Measurements from ENCODE around the gene CAMKK1.

The CAMKK1 gene

GRCh38 chr17:3923466-3924190 lies 30.8 kb upstream of the CAMKK1 start:
- DNase-seq (no peak), ATAC-seq (ENCODE audit: insufficient read depth, low read depth) (no peak)
- no peak overlapping the region for H3K4me3 ChIP-seq (ENCODE audit: low read depth in 1 of 2, low read length in 2 of 2)
- TF ChIP-seq, protein P1, sequence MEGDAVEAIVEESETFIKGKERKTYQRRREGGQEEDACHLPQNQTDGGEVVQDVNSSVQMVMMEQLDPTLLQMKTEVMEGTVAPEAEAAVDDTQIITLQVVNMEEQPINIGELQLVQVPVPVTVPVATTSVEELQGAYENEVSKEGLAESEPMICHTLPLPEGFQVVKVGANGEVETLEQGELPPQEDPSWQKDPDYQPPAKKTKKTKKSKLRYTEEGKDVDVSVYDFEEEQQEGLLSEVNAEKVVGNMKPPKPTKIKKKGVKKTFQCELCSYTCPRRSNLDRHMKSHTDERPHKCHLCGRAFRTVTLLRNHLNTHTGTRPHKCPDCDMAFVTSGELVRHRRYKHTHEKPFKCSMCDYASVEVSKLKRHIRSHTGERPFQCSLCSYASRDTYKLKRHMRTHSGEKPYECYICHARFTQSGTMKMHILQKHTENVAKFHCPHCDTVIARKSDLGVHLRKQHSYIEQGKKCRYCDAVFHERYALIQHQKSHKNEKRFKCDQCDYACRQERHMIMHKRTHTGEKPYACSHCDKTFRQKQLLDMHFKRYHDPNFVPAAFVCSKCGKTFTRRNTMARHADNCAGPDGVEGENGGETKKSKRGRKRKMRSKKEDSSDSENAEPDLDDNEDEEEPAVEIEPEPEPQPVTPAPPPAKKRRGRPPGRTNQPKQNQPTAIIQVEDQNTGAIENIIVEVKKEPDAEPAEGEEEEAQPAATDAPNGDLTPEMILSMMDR (IDR thresholded peaks at IDR 0.05; ENCODE audit: borderline replicate concordance, extremely low read depth, low read length, poor library complexity, severe bottlenecking) = no peak
- TF ChIP-seq EZH2 (IDR thresholded peaks at IDR 0.05; ENCODE audit: borderline replicate concordance, low read depth, low read length, severe bottlenecking) = no peak
- peaks cover 30% of the 10 kb centered on the region for H4K20me1 ChIP-seq (ENCODE audit: insufficient read depth, low read length)
- no peaks in the 10 kb centered on the region for H3K4me1 ChIP-seq (ENCODE audit: insufficient read depth, low read length)
- H2AFZ ChIP-seq (ENCODE audit: low read depth, low read length) = no peak overlapping the region
- no peaks in the 10 kb centered on the region for H3K9me3 ChIP-seq (ENCODE audit: insufficient read depth, low read length, severe bottlenecking)
- H3K27me3 ChIP-seq (ENCODE audit: insufficient read depth, low read length, poor library complexity) = no peaks in the 10 kb centered on the region
- no peak overlapping the region for H3K9ac ChIP-seq (ENCODE audit: low read depth, low read length)
- no peaks in the 10 kb centered on the region for H3K79me2 ChIP-seq (ENCODE audit: insufficient read depth, low read length)
- no peak overlapping the region for H3K27ac ChIP-seq (ENCODE audit: low read length)
- H3K4me2 ChIP-seq (ENCODE audit: insufficient read depth, low read length) = no peak overlapping the region
- peaks cover 50% of the 10 kb centered on the region for H3K36me3 ChIP-seq (ENCODE audit: insufficient read depth, low read length)

GRCh38 chr17:3922765-3923164 lies 29.9 kb upstream of the CAMKK1 start:
- Histone ChIP-seq H3K4me3 (ENCODE audit: low read depth in 1 of 2, low read length in 2 of 2) (no peak overlapping the region), H4K20me1 (ENCODE audit: insufficient read depth, low read length) (peaks cover 23% of the 10 kb centered on the region), H3K27me3 (ENCODE audit: insufficient read depth, low read length, poor library complexity) (no peaks in the 10 kb centered on the region), H3K27ac (ENCODE audit: low read length) (no peak overlapping the region), H3K4me1 (ENCODE audit: insufficient read depth, low read length) (no peaks in the 10 kb centered on the region), H3K9ac (ENCODE audit: low read depth, low read length) (no peak overlapping the region), H3K79me2 (ENCODE audit: insufficient read depth, low read length) (no peaks in the 10 kb centered on the region), H3K36me3 (ENCODE audit: insufficient read depth, low read length) (peaks cover 42% of the 10 kb centered on the region), H3K4me2 (ENCODE audit: insufficient read depth, low read length) (no peak overlapping the region), H2AFZ (ENCODE audit: low read depth, low read length) (no peak overlapping the region), H3K9me3 (ENCODE audit: insufficient read depth, low read length, severe bottlenecking) (no peaks in the 10 kb centered on the region)
- TF ChIP-seq, protein P1 (IDR thresholded peaks at IDR 0.05; ENCODE audit: borderline replicate concordance, extremely low read depth, low read length, poor library complexity, severe bottlenecking) = no peak
- no peak for TF ChIP-seq EZH2 (IDR thresholded peaks at IDR 0.05; ENCODE audit: borderline replicate concordance, low read depth, low read length, severe bottlenecking)
- DNase-seq = no peak
- peak; percentile 42 for ATAC-seq (ENCODE audit: insufficient read depth, low read depth)

DNA sequence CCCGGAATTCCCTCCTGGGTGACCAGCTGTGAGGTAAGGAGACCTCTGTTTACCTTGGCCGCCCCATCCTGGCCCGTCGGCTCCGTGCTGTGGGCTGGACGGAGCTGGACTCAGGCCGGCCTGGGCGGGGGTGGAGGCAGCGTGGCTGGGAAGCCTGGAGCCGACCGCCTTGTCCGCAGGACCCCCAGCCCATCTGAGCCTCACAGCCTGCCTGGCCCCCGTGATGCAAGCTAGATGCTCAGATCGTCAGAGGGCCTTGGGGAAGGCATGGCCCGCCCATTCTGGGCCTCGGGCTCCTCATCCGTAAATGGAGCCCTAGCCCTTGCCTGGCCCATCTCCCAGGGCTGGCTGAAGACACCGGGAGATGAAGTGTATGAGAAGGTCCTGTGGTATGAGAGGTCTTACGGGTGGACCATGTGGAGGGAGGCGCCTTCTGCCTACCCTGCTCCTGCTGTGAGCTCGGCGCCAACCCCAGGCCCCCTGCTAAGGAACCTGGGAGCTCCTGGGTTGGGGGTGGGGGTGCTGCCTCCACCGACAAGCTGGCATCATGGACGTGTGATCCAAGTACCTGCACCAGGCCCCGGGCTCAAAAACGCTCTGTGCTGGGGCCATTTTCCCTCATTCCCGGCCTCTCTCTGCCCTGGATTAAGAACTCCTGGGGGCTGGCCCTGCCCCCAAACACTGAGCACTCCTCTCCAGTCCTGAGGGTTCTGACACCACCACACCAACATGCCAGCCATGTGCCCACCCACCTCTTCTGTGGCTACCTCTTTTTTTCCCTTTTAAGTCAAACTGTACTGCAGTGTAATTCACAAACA lies 28.9 kb upstream of the CAMKK1 start:
- Histone ChIP-seq H3K9me3 (ENCODE audit: insufficient read depth, low read length, severe bottlenecking) (no peaks in the 10 kb centered on the region), H4K20me1 (ENCODE audit: insufficient read depth, low read length) (peaks cover 17% of the 10 kb centered on the region), H3K27ac (ENCODE audit: low read length) (no peak overlapping the region), H3K9ac (ENCODE audit: low read depth, low read length) (no peak overlapping the region), H3K36me3 (ENCODE audit: insufficient read depth, low read length) (peaks cover 31% of the 10 kb centered on the region), H3K4me1 (ENCODE audit: insufficient read depth, low read length) (peaks cover 8% of the 10 kb centered on the region), H3K4me3 (ENCODE audit: low read depth in 1 of 2, low read length in 2 of 2) (no peak overlapping the region), H3K79me2 (ENCODE audit: insufficient read depth, low read length) (no peaks in the 10 kb centered on the region), H2AFZ (ENCODE audit: low read depth, low read length) (no peak overlapping the region), H3K4me2 (ENCODE audit: insufficient read depth, low read length) (no peak overlapping the region), H3K27me3 (ENCODE audit: insufficient read depth, low read length, poor library complexity) (no peaks in the 10 kb centered on the region)
- TF ChIP-seq, protein P1 (IDR thresholded peaks at IDR 0.05; ENCODE audit: borderline replicate concordance, extremely low read depth, low read length, poor library complexity, severe bottlenecking) = no peak
- TF ChIP-seq EZH2 (IDR thresholded peaks at IDR 0.05; ENCODE audit: borderline replicate concordance, low read depth, low read length, severe bottlenecking) = no peak
- DNase-seq = no peak
- peak; percentile 10; the same call in 1 of the 3 replicates for ATAC-seq (ENCODE audit: insufficient read depth, low read depth)

Measured in DND-41 (cell line).